Measurements from ENCODE around the gene OR6A2. TPM values are rescaled to one million over a fixed set of nuclear protein-coding genes. Genes with fewer than 3 reads are reported as not detected.

Gene OR6A2
- total RNA-seq (2022; extraction: Qiagen RNA extraction), result not detected in 5 replicates

GRCh38 chr11:6799402-6799801 is at the start of gene OR6A2:
Gene OR6A2 (minus strand): TSS chr11:6799689. CDS start chr11:6795708, 3,981 bp downstream.

DNA sequence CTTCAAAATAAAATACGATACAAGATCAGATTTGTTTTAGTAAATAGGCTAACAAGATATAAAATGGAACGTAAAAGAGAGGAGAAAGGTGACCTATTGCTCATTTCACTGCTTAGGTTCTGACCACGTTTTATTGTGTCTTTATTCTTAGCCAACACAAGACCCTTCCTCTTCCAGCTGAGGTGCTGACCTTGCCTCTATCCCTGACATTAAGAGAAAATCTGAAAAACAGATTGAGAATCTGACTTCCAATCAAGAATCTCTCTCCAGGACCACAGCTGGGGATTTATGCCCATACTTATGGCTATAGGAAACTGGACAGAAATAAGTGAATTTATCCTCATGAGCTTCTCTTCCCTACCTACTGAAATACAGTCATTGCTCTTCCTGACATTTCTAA is 45.9 kb upstream of the OR6A2 start, which contains the start of gene OR10A5:
OR10A5 (plus strand) TSS at position 301 of the 400 bp plus-strand sequence; CDS start at position 301, 0 bp downstream.

GRCh38 chr11:6782720-6783119 is 16.8 kb downstream of the OR6A2 start, which contains the start of gene OR2AG1:
Gene OR2AG1 (plus strand): TSS chr11:6783020. CDS start chr11:6785038, 2,018 bp downstream.

GRCh38 chr11:6771926-6772893 is 27.3 kb downstream of the OR6A2 start, which contains the start of gene OR2AG2:
Gene OR2AG2 (minus strand): TSS chr11:6771976. CDS start chr11:6768957, 3,019 bp downstream.

Other genes with a start within 250 kb of the OR6A2 start
- gene RRP8, start 196.1 kb downstream of the OR6A2 start, total RNA-seq (2022; extraction: Qiagen RNA extraction), result 26.0 to 38.0 TPM (median 32.7 TPM) in 5 replicates
- 112 to 121 TPM (median 115 TPM) in 5 replicates for gene ILK, start 195.9 kb downstream of the OR6A2 start, total RNA-seq (2022; extraction: Qiagen RNA extraction)
- gene TAF10, start 187.5 kb downstream of the OR6A2 start, total RNA-seq (2022; extraction: Qiagen RNA extraction), result 134 to 257 TPM (median 219 TPM) in 5 replicates
- gene TPP1, start 180.3 kb downstream of the OR6A2 start, total RNA-seq (2022; extraction: Qiagen RNA extraction), result 41.2 to 46.0 TPM (median 44.5 TPM) in 5 replicates
- 0.09 to 0.10 TPM (median 0.09 TPM) in 5 replicates for gene DCHS1, start 143.9 kb downstream of the OR6A2 start, total RNA-seq (2022; extraction: Qiagen RNA extraction)
- 80.2 to 104 TPM (median 93.9 TPM) in 5 replicates for gene MRPL17, start 116.3 kb downstream of the OR6A2 start, total RNA-seq (2022; extraction: Qiagen RNA extraction)
- 0.07 to 0.20 TPM in 2 of 5 replicates, not detected in the others for gene OR2AG2, start 27.7 kb downstream of the OR6A2 start, total RNA-seq (2022; extraction: Qiagen RNA extraction)
- not detected in 5 replicates for gene OR2AG1, start 16.7 kb downstream of the OR6A2 start, total RNA-seq (2022; extraction: Qiagen RNA extraction)
- not detected in 5 replicates for gene OR10A5, start 46.0 kb upstream of the OR6A2 start, total RNA-seq (2022; extraction: Qiagen RNA extraction)
- not detected in 5 replicates for gene OR10A2, start 63.4 kb upstream of the OR6A2 start, total RNA-seq (2022; extraction: Qiagen RNA extraction)
- gene OR10A4, start 76.9 kb upstream of the OR6A2 start, total RNA-seq (2022; extraction: Qiagen RNA extraction), result not detected in 5 replicates
- gene OR2D2, start 92.8 kb upstream of the OR6A2 start, total RNA-seq (2022; extraction: Qiagen RNA extraction), result not detected in 5 replicates
- not detected in 5 replicates for gene OR2D3, start 121.3 kb upstream of the OR6A2 start, total RNA-seq (2022; extraction: Qiagen RNA extraction)
- 0.78 to 1.0 TPM (median 0.85 TPM) in 5 replicates for gene ZNF215, start 126.7 kb upstream of the OR6A2 start, total RNA-seq (2022; extraction: Qiagen RNA extraction)
- gene ZNF214, start 220.7 kb upstream of the OR6A2 start, total RNA-seq (2022; extraction: Qiagen RNA extraction), result 0.76 to 1.9 TPM (median 0.83 TPM) in 5 replicates
- not detected in 5 replicates for gene NLRP14, start 220.8 kb upstream of the OR6A2 start, total RNA-seq (2022; extraction: Qiagen RNA extraction)

All from A549 treated with Hydrocortisone at 1 μM for 4 hours (cell line).